ENCODE results near the gene MFAP3L.

DNA sequence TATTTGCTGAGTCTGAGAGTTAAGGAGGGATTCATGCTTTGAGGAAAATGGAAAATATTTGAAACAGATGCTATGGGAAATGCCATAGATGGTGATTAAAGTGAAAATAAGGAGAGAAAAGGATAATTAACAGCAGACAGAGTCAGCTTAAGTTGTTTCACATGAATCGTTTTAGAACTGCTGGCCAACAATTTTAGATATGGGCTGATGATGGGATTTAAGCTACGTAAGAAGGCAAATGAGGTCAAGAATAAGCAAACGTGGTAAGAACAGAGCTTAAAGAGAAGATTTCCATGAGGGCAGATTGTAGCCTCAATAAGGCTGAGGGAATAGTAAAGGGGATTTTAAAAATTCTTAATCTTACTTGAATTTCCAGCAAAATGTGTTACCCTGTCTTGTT, 77.9 kb downstream of the MFAP3L start:
- TF ChIP-seq, protein P1, sequence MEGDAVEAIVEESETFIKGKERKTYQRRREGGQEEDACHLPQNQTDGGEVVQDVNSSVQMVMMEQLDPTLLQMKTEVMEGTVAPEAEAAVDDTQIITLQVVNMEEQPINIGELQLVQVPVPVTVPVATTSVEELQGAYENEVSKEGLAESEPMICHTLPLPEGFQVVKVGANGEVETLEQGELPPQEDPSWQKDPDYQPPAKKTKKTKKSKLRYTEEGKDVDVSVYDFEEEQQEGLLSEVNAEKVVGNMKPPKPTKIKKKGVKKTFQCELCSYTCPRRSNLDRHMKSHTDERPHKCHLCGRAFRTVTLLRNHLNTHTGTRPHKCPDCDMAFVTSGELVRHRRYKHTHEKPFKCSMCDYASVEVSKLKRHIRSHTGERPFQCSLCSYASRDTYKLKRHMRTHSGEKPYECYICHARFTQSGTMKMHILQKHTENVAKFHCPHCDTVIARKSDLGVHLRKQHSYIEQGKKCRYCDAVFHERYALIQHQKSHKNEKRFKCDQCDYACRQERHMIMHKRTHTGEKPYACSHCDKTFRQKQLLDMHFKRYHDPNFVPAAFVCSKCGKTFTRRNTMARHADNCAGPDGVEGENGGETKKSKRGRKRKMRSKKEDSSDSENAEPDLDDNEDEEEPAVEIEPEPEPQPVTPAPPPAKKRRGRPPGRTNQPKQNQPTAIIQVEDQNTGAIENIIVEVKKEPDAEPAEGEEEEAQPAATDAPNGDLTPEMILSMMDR (conservative IDR thresholded peaks at IDR 0.05; ENCODE audit: low read depth, low read length): no peak
- TF ChIP-seq EZH2 (IDR thresholded peaks at IDR 0.05; ENCODE audit: low read length, unreplicated experiment) (no peak), EZH2phosphoT487 (IDR thresholded peaks at IDR 0.05; ENCODE audit: borderline replicate concordance, low read length) (no peak)

All from PC-3 (cell line).